ENCODE data around the gene CACNA1C.

GRCh38 chr12:2616763-2617162 lies 564.0 kb downstream of the CACNA1C start:
- TF ChIP-seq CTCF (IDR thresholded peaks at IDR 0.05; ENCODE audit: low read depth, low read length) (no peak), POLR2A (IDR thresholded peaks at IDR 0.05; ENCODE audit: extremely low read depth, insufficient read length) (no peak), MAX (IDR thresholded peaks at IDR 0.05; ENCODE audit: low read depth, low read length) (no peak), MYC (IDR thresholded peaks at IDR 0.05; ENCODE audit: low read depth, low read length) (no peak)
